HUDEP-2 (cell line): Measurements from ENCODE around the gene ARAP2.

Experiments
- DNase-seq, 76 experiments: peaks; one replicate each; lab custom pipeline; 2025; ENCODE audit not compliant: unreplicated experiment in 76 of 76; lab: John Stamatoyannopoulos, UW

The ARAP2 gene

DNA sequence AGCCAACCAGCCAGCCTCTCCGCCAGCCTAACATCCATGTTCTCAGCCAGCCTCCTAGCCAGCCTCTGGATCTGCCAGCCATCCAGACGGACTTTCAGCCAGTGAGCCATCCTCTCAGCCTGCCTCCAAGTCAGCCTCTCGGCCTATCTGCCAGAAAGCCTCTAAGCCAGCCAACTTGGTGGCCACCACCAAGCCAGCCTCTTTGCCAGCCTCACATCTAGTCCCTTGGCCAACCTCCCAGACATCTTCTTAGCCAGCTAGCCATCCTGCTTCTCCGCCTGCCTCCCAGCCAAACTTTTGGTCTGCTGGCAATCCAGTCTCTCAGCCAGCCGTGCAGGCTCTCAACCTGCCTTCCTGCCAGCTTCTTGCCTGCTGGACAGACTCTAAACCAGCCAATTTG, 16.4 kb upstream of the ARAP2 start:
- no peak for DNase-seq

DNA sequence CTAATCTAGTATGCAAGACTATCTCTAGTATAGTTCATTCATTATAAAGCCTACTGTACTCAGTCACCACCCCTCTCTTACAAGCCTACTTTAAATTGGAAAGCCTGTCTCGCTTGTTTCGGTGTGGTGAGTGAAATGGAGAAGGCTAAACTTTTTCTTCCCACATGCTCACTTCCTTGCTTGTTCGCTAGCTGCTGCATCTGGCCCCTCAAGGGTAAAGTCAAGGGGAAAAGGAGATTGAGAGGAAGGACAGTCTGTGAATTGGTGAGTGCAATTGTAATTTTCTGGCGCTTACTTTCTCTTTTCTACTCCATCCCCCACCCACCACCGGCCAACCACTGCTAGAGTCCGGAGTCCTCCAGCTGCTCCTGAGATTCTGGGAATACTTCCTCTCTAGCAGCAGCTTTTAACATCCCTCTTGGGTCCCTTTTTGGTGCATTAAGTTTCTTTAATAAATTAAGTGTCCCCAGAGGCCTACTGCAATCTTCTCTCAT, 12.1 kb upstream of the ARAP2 start:
- no peak for DNase-seq

DNA sequence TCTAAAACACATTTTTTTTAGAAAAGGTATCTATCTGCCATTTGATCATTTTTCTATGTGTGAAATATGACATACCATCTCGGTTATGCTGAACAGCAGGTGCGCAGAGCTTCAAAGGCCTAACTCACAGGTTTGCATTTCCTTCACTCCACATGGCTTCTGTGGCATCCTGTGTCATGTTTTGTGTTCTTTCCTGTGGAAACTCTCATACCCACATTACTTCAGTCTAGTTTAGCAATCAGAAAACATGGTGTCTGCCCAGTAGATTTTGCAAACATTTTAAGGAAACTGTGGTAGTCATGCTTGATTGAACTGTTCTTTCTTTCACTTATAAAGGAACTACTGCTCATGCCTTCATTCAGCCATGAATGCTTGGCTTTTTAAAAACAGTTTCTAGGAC, 11.3 kb upstream of the ARAP2 start:
- DNase-seq = no peak

DNA sequence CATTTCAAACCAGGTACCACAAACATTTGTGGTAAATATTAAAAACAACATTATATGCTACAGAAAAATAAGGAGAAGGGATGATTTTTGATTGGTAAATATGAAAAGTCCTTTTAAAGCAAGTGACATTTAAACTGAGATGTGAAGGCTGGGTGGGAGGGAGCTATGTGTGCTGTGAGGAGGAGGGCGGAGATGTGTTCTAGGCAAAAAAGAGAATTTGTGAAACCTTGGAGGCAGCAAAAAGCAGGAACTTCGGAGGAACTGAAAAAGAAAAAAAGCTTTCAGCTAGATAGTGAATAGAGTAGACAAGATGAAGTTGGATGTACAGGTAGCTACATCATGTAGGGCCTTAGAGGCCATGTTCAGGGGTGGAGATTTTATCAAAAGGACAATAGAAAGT, 10.1 kb upstream of the ARAP2 start:
- DNase-seq = no peak

DNA sequence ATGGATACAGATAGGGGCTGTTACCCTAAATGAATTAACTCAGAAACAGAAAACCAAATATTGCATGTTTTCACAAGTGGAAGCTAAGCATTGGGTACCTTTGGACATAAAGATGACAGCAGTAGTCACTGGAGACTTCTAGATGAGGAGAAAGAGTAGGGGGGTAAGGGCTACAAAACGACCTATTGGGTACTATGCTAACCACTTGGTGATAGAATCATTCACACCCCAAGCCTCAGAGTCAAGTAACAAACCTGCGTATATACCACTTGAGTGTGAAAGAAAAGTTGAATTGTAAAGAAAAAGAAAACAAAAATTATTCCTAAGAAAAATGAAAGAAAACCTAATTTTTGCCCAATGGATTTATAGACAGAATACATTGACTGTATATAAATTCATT, 7.7 kb upstream of the ARAP2 start:
- no peak for DNase-seq

- no peak for DNase-seq
These were observed 5.3 kb upstream of the ARAP2 start for GRCh38 chr4:36249610-36250009.

DNA sequence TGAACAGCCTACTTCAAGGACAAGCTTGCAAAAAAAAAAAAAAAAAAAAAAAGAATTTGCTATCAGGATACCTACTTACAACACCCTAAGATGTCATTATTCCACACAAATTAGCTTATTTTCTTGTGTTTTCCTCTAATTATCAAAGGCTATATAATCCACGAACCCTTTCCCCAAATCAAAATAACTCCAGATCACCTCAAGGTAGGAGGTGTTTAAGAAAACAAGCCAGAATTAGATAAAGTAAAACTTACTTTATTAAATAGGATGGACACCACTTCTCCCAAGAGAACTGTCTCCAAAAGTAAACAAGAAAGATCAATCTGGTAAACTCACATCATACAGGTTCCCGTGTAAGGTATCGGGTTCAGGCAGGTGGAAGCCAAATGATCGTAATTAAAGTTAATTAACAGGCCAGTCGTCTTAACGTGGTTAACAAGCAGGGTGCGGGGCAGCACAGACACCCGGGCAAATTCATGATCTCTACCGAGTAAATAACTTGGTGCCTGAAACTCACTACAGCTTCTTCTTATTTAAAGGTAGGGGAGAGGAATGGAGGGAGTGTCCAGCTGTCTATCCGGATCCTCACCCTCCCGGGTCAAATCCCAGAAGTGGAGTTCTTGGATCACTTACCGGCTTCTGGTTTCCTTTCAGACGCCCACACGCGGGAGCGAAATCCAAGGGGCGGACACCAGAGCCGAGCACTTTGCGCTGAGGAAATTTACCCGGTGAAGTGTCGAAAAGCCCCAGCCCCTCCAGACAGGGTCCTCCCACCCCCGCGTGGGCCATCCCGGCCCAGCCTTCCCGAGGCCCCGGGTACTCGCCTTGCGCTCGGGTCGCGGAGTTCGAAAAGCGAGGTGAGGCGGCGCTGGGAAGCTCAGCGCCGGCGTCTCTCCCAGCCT, 708 bp downstream of the ARAP2 start:
- DNase-seq = no peak

GRCh38 chr4:36242629-36243354, 1.5 kb downstream of the ARAP2 start:
- no peak for DNase-seq

- DNase-seq = no peak
These were observed 2.5 kb downstream of the ARAP2 start for GRCh38 chr4:36241771-36242170.

DNA sequence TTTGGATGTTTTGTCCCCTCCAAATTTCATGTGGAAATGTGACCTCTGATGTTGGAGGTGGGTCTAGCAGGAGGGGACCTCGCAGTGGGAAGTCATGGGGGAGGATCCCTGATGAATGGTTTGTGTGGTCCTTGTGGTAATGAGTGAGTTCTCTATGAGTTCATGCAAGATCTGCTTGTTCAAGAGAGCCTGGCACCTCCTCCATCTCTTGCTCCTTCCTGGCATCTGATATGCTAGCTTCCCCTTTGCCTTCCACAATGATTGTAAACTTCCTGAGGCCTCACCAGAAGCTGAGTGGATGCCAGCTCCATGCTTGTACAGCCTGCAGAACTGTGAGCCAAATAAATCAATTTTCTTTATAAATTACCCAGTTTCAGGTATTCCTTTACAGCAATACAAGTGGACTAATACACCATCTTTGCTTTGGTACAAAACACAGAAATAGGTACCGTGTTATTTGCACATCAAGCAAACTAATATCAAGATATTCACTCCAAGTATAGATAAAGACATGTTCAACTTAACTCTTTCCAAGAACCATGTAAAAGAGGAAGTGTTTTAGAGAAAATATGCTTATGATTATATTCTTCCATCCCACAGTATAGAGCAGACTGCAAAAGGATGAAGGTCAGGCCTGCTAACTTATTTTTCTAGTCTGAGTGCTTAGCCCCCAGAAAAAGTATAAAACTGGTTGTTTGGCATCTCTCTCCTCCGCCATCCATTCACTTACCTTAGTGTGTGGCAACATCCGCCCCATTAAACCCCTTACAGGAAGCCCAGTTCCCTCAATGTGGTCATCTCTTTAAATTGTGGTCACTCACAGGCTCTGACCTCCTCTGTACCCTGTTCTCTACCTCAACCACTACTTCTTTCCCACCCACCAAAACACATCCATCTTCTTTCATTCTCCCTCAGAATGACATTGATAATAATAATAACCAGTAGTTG, 6.7 kb downstream of the ARAP2 start:
- no peak for DNase-seq

- no peak for DNase-seq
These were observed 8.2 kb downstream of the ARAP2 start for GRCh38 chr4:36236159-36236558.

GRCh38 chr4:36235306-36235705, 9.0 kb downstream of the ARAP2 start:
- peak in 7 of 76 experiments; percentile 1 to 67 (median 27) for DNase-seq

GRCh38 chr4:36233567-36234266, 10.6 kb downstream of the ARAP2 start:
- DNase-seq = no peak

DNA sequence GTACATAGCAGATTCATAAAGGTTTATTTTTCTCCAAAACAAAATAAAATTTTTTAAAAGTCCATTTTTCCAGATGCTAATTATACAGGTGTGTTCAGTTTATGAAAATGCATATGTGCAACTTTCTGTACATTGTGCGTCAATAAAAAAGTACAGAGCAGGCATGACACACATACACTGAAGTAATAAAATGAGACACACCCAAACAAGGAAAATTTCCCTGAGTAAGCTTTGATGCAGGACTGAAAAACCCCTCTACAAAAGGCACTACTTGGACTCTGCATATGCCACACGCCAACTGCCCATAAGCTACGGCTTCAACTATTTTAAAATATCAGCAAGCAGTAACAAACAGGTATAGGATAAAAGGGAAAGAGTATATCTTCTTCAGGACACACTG, 13.8 kb downstream of the ARAP2 start:
- DNase-seq = no peak

DNA sequence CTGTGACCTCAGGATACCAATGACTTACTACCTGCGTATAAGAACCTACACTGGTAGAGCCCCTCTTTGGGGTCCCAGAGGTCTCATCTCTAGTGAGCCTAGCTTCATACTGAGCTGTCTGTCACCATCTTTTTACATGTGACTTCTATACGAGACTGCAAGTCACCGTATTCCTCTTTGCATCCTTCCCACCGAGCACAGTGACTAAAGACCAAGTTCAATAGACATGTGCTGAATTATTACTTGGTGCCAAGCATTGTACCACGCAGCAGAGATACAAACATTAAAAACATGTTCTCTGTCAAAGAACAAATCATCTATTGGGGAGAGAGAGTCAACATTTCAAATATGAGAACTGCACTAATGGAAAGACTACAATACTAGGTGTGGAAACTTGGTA, 16.4 kb downstream of the ARAP2 start:
- DNase-seq = no peak

DNA sequence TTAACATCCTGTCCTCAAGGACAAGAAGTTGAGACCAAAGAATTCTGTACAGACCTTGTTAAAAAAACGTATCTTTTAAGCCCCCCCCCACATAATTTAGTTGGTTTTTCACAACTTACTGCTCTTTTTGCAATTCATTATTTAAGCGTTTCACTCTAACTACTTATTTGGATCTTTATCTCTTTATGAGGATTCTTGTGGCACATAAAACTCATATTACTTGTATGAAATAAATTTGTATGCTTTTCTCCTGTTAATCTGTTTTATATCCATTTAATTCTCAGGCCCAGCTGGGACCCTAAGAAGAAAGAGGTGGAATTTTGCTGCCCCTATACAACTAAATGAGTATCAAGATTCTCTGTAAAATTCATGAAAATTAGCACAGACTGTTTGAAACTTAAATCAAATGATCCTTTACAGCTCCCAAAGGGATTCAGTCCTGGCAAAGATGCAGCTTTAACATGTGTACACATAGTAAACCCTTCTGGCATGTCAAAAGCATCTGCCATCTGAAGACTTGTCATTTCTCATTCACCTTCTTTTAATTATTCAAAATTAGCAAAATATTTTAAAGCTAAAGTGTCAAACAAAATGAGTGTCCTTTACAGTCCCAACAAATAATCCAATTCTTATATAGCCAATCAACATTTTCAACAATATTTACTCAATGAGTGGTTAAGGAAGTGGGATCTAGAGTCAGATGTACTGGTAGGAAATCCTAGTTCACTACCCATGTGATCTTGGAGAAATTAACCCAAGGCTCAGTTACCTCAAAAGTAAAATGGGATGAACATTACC, 17.7 kb downstream of the ARAP2 start:
- DNase-seq = no peak

- no peak for DNase-seq
These were observed 19.1 kb downstream of the ARAP2 start for GRCh38 chr4:36224972-36225903.

- DNase-seq = no peak
These were observed 21.6 kb downstream of the ARAP2 start for GRCh38 chr4:36222702-36223101.
